ENCODE measurements around the gene INPP5A.

DNA sequence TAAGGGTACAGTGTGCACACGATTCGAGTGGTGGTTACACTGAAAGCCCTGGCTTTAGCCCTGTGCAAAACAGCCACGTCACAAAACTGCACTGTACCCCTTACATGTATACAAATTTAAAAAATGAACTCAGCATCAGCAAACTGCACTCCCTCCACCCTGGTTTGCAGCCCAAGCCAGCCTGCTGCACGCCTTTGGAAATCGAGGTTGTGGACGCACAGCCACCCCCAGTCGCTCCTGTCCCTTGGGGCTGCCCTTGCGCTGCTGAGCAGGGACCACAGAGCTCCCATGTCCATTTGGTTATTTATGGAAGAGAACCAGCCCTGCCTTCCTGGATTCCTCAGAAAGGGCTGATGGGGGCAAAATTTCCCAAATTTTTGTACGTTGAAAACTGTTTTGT lies 98.8 kb downstream of the INPP5A start:
- TF ChIP-seq, protein P1, sequence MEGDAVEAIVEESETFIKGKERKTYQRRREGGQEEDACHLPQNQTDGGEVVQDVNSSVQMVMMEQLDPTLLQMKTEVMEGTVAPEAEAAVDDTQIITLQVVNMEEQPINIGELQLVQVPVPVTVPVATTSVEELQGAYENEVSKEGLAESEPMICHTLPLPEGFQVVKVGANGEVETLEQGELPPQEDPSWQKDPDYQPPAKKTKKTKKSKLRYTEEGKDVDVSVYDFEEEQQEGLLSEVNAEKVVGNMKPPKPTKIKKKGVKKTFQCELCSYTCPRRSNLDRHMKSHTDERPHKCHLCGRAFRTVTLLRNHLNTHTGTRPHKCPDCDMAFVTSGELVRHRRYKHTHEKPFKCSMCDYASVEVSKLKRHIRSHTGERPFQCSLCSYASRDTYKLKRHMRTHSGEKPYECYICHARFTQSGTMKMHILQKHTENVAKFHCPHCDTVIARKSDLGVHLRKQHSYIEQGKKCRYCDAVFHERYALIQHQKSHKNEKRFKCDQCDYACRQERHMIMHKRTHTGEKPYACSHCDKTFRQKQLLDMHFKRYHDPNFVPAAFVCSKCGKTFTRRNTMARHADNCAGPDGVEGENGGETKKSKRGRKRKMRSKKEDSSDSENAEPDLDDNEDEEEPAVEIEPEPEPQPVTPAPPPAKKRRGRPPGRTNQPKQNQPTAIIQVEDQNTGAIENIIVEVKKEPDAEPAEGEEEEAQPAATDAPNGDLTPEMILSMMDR (conservative IDR thresholded peaks at IDR 0.05; ENCODE audit: low read depth, low read length), result no peak
- no peak for TF ChIP-seq EZH2 (IDR thresholded peaks at IDR 0.05; ENCODE audit: low read length, unreplicated experiment)

Data from PC-3 (cell line).